HUES64 (cell line): ENCODE measurements around the gene HOPX.
"Not testable (repeated sequence)": the region's sequence is repeated elsewhere in the genome, so short reads cannot be mapped to it uniquely, and the experiment has no call there.

Source experiments
- H3K27ac ChIP-seq: 2 replicates; pipeline ENCODE4 v1.7.0; 2013; ENCODE audit warnings: low read depth, low read length, inconsistent platforms
- H3K27me3 ChIP-seq: 2 replicates; pipeline ENCODE4 v1.6.1; 2013; ENCODE audit warnings: mild to moderate bottlenecking, low read length; ENCODE audit not compliant: insufficient read depth
- H3K36me3 ChIP-seq: 2 replicates; pipeline ENCODE4 v1.6.1; 2013; ENCODE audit warnings: mild to moderate bottlenecking, low read length; ENCODE audit not compliant: insufficient read depth
- H3K4me1 ChIP-seq: 2 replicates; pipeline ENCODE4 v1.6.1; 2013; ENCODE audit warnings: mild to moderate bottlenecking, low read length, moderate library complexity; ENCODE audit not compliant: insufficient read depth
- H3K4me3 ChIP-seq: 2 replicates; pipeline ENCODE4 v1.5.1; 2013; ENCODE audit warnings: mild to moderate bottlenecking, low read length, moderate library complexity
- H3K9ac ChIP-seq: 2 replicates; pipeline ENCODE4 v1.6.1; 2013; ENCODE audit warnings: mild to moderate bottlenecking, low read depth, low read length
- H3K9me3 ChIP-seq: 2 replicates; pipeline ENCODE4 v1.6.1; 2013; ENCODE audit warnings: low read depth, low read length; ENCODE audit not compliant: insufficient read depth
- WGBS: fragments of 150-250, 120-280 bp; methylation state at CpG from one replicate; pipeline ENCODE4 v1.1.7; 2013; ENCODE audit warnings: missing lambda C conversion rate; 5-methylcytosine and 5-hydroxymethylcytosine counted together

The HOPX gene

GRCh38 chr4:56641494-56642051, 39.5 kb downstream of the HOPX start:
- Histone ChIP-seq H3K4me3 (no peak overlapping the region), H3K27me3 (no peaks in the 10 kb centered on the region), H3K9me3 (peaks cover 4% of the 10 kb centered on the region; the same call in 1 of the 2 replicates), H3K9ac (no peak overlapping the region), H3K4me1 (no peaks in the 10 kb centered on the region; the same call in 1 of the 2 replicates), H3K27ac (no peak overlapping the region), H3K36me3 (no peaks in the 10 kb centered on the region)
- WGBS = 82% methylated on average over 4 of the region's 4 CpGs

GRCh38 chr4:56640621-56641493, 40.2 kb downstream of the HOPX start:
- WGBS = 93% methylated on average over 5 of the region's 5 CpGs
- Histone ChIP-seq H3K4me1 (no peaks in the 10 kb centered on the region; the same call in 1 of the 2 replicates), H3K4me3 (no peak overlapping the region), H3K9ac (no peak overlapping the region), H3K27me3 (no peaks in the 10 kb centered on the region), H3K9me3 (no peaks in the 10 kb centered on the region), H3K36me3 (no peaks in the 10 kb centered on the region), H3K27ac (no peak overlapping the region)

- H3K36me3 ChIP-seq = no peaks in the 10 kb centered on the region
- H3K9ac ChIP-seq = no peak overlapping the region
- no peaks in the 10 kb centered on the region for H3K27me3 ChIP-seq
- H3K9me3 ChIP-seq = no peaks in the 10 kb centered on the region
- H3K4me1 ChIP-seq = no peaks in the 10 kb centered on the region
- H3K4me3 ChIP-seq = no peak overlapping the region
- no peak overlapping the region for H3K27ac ChIP-seq
Observed at GRCh38 chr4:56637791-56638190, 43.3 kb downstream of the HOPX start.

- WGBS = 91% methylated on average over 1 of the region's 1 CpG
- no peaks in the 10 kb centered on the region for H3K4me1 ChIP-seq
- H3K36me3 ChIP-seq = no peaks in the 10 kb centered on the region
- H3K9ac ChIP-seq = no peak overlapping the region
- no peak overlapping the region for H3K27ac ChIP-seq
- H3K4me3 ChIP-seq = no peak overlapping the region
- no peaks in the 10 kb centered on the region for H3K27me3 ChIP-seq
- no peaks in the 10 kb centered on the region for H3K9me3 ChIP-seq
Observed at GRCh38 chr4:56637154-56637553, 43.9 kb downstream of the HOPX start.

GRCh38 chr4:56634954-56635353, 46.1 kb downstream of the HOPX start:
- WGBS = 95% methylated on average over 8 of the region's 9 CpGs
- not testable (repeated sequence) for H3K27ac ChIP-seq, H3K36me3 ChIP-seq, H3K4me1 ChIP-seq, H3K4me3 ChIP-seq, H3K27me3 ChIP-seq, H3K9me3 ChIP-seq, H3K9ac ChIP-seq

GRCh38 chr4:56633486-56633885, 47.6 kb downstream of the HOPX start:
- Histone ChIP-seq H3K27me3 (no peaks in the 10 kb centered on the region), H3K9ac (no peak overlapping the region), H3K4me3 (no peak overlapping the region), H3K4me1 (no peaks in the 10 kb centered on the region), H3K9me3 (no peaks in the 10 kb centered on the region), H3K27ac (no peak overlapping the region), H3K36me3 (no peaks in the 10 kb centered on the region)
- whole genome bisulfite sequencing = 94% methylated on average over 7 of the region's 7 CpGs

- no peak overlapping the region for H3K27ac ChIP-seq
- H3K4me3 ChIP-seq = no peak overlapping the region
- H3K27me3 ChIP-seq = no peaks in the 10 kb centered on the region
- 89% methylated on average over 5 of the region's 5 CpGs for WGBS
- H3K9me3 ChIP-seq = peaks cover 7% of the 10 kb centered on the region
- H3K36me3 ChIP-seq = no peaks in the 10 kb centered on the region
- no peaks in the 10 kb centered on the region for H3K4me1 ChIP-seq
- no peak overlapping the region for H3K9ac ChIP-seq
Observed at GRCh38 chr4:56630876-56631666, 50.0 kb downstream of the HOPX start.

GRCh38 chr4:56628592-56628991, 52.5 kb downstream of the HOPX start:
- Histone ChIP-seq H3K36me3 (no peaks in the 10 kb centered on the region), H3K27me3 (no peaks in the 10 kb centered on the region), H3K9ac (no peak overlapping the region), H3K9me3 (peaks cover 15% of the 10 kb centered on the region), H3K27ac (no peak overlapping the region), H3K4me1 (no peaks in the 10 kb centered on the region), H3K4me3 (no peak overlapping the region)
- WGBS = 94% methylated on average over 1 of the region's 1 CpG

GRCh38 chr4:56627985-56628384, 53.1 kb downstream of the HOPX start:
- Histone ChIP-seq H3K4me3 (no peak overlapping the region), H3K4me1 (no peaks in the 10 kb centered on the region), H3K27ac (no peak overlapping the region), H3K9ac (no peak overlapping the region), H3K27me3 (no peaks in the 10 kb centered on the region), H3K36me3 (no peaks in the 10 kb centered on the region), H3K9me3 (peaks cover 17% of the 10 kb centered on the region)
- 94% methylated on average over 2 of the region's 2 CpGs for WGBS

- H3K9ac ChIP-seq = no peak overlapping the region
- H3K9me3 ChIP-seq = peaks cover 17% of the 10 kb centered on the region
- no peak overlapping the region for H3K27ac ChIP-seq
- WGBS = 91% methylated on average over 1 of the region's 1 CpG
- no peaks in the 10 kb centered on the region for H3K27me3 ChIP-seq
- H3K4me3 ChIP-seq = no peak overlapping the region
- H3K36me3 ChIP-seq = no peaks in the 10 kb centered on the region
- no peaks in the 10 kb centered on the region for H3K4me1 ChIP-seq
Observed at GRCh38 chr4:56627375-56627774, 53.7 kb downstream of the HOPX start.

- H3K9ac ChIP-seq = no peak overlapping the region
- peaks cover 17% of the 10 kb centered on the region for H3K9me3 ChIP-seq
- no peak overlapping the region for H3K27ac ChIP-seq
- no peaks in the 10 kb centered on the region for H3K27me3 ChIP-seq
- no peak overlapping the region for H3K4me3 ChIP-seq
- no peaks in the 10 kb centered on the region for H3K4me1 ChIP-seq
- no peaks in the 10 kb centered on the region for H3K36me3 ChIP-seq
- 88% methylated on average over 2 of the region's 2 CpGs for WGBS
Observed at GRCh38 chr4:56626963-56627362, 54.1 kb downstream of the HOPX start.
